Gastroesophageal sphincter (tissue), 3 donors: ENCODE data around the gene TXNL4B.

ENCODE experiments used
- CTCF ChIP-seq, 4 experiments: fragments of 200-600 bp in 2 of 4; fragments of 450-650 bp in 2 of 4; sonication (generic) in 1 of 4; IDR thresholded peaks; one replicate each; pipeline ENCODE4 v1.5.1; 2017 to 2019; ENCODE audit warnings: antibody characterized with exemption in 4 of 4, mild to moderate bottlenecking in 2 of 4, moderate library complexity in 2 of 4
- EP300 ChIP-seq: sonication (generic); formaldehyde crosslinking; IDR thresholded peaks from one replicate; pipeline ENCODE4 v1.6.1; 2017; ENCODE audit warnings: antibody characterized with exemption, mild to moderate bottlenecking
- POLR2A ChIP-seq, 2 donors: fragments of 450-650 bp; IDR thresholded peaks; one replicate each; pipeline ENCODE4 v1.6.1; 2017; ENCODE audit warnings: antibody characterized with exemption in 2 of 2, mild to moderate bottlenecking in 2 of 2, moderate library complexity in 1 of 2
- POLR2AphosphoS5 ChIP-seq: sonication (generic); formaldehyde crosslinking; IDR thresholded peaks from one replicate; pipeline ENCODE4 v1.6.1; 2017; ENCODE audit warnings: antibody characterized with exemption

DNA sequence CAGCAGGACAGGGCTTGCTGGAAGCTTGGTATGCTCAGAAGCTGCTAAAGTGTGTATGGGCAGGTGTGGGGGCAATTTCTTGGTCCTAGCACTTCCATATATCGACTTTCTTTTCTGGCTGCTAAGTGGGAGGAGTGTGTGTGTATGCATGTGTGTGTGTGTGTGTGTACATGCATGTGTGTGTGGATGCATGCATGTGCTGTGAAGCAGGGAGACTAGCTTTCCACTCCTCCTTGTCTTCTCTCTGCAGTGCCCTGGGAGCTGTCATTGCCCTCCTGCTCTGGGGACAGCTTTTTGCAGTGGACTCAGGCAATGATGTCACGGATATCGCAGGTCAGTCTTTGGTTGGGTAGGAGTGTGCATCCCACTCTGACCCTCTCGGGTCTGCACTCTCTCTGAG, 37.5 kb downstream of the TXNL4B start:
- TF ChIP-seq CTCF (IDR thresholded peaks at IDR 0.05) (no peak), EP300 (no peak), POLR2A (IDR thresholded peaks at IDR 0.05) (no peak), POLR2AphosphoS5 (no peak)
